ENCODE measurements around the gene PCNX2. TPM values are rescaled to one million over a fixed set of nuclear protein-coding genes. Genes with fewer than 3 reads are reported as not detected.
A peak's percentile ranks its signal among the peaks of the same experiment; 100 is the strongest.

PCNX2 gene
- total RNA-seq, 6 experiments from 2014 or later = 9.9 to 15.6 (median 13.5) TPM

DNA sequence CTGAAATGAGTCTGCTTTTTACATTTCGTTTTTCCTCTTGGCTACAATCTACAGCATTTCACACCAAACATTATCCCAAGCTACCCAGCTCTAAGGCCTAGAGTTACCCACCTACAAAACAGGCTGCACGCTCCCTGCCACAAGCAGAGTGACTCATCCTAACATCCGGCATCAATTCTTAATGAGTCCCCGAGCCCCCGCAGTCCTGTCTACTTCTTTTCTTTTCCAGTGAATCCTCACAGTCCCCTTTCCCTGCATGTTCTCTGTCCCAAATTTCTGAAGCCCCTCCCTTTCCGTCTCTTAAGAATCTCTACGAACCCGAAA is 650 bp downstream of the PCNX2 start:
- peaks cover 3% of the 10 kb centered on the region; the same call in 1 of the 2 replicates for H3K27me3 Mint-ChIP-seq (ENCODE audit: insufficient read depth)
- peak overlapping the region; percentile 90 for H3K4me3 Mint-ChIP-seq
- peaks cover 38% of the 10 kb centered on the region for H3K4me1 Mint-ChIP-seq (ENCODE audit: low read depth)
- H3K9me3 Mint-ChIP-seq = no peaks in the 10 kb centered on the region
- H3K27ac Mint-ChIP-seq = peak overlapping the region; percentile 80
- H3K36me3 Mint-ChIP-seq (ENCODE audit: low read depth) = no peaks in the 10 kb centered on the region
- DNase-seq = peak; percentile 51
- TF ChIP-seq, protein P1, sequence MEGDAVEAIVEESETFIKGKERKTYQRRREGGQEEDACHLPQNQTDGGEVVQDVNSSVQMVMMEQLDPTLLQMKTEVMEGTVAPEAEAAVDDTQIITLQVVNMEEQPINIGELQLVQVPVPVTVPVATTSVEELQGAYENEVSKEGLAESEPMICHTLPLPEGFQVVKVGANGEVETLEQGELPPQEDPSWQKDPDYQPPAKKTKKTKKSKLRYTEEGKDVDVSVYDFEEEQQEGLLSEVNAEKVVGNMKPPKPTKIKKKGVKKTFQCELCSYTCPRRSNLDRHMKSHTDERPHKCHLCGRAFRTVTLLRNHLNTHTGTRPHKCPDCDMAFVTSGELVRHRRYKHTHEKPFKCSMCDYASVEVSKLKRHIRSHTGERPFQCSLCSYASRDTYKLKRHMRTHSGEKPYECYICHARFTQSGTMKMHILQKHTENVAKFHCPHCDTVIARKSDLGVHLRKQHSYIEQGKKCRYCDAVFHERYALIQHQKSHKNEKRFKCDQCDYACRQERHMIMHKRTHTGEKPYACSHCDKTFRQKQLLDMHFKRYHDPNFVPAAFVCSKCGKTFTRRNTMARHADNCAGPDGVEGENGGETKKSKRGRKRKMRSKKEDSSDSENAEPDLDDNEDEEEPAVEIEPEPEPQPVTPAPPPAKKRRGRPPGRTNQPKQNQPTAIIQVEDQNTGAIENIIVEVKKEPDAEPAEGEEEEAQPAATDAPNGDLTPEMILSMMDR (IDR thresholded peaks at IDR 0.05) = no peak

DNA sequence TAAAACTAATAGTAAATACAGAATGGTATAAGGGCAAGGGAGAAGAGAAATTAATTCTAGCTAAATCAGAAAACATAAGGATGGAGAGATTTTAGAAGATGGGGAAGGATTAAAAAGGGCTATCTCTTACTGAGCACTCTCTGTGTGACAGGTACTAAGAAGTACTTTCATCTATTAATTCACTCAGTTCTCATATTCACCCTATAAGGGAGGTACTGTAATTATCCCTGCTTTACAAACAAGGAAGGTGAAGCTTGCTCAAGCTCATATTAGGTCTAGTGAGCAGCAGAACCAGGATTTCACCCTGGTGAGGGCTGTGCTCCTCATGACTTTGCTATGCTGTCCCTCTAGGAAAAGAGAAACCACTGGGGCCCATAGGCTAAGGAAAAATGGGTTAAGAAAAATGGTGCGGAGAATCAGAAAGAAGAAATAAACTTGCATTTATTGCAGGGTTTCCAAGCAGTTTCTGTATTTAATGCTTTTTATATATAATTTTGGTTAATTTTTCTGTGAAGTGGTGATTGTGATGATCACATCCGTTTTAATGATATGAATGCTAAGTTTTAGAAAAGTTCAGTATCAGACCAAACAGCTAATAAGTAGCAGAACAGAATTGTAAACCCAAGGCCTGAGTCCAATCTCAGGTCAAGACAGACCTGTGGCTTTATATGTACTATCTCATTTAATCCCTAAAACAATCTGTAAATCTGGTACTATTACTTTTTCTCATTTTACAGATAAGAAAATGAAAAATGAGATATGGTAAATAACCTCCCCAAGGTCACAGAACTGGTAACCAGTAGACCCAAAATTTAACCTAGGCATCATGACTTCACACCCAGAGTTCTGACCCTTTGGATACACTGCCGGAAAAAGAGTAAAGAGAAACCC is 1.7 kb downstream of the PCNX2 start:
- Mint-ChIP-seq H3K27me3 (ENCODE audit: insufficient read depth) (peaks cover 3% of the 10 kb centered on the region; the same call in 1 of the 2 replicates), H3K36me3 (ENCODE audit: low read depth) (no peaks in the 10 kb centered on the region), H3K27ac (peak overlapping the region; percentile 42), H3K4me1 (ENCODE audit: low read depth) (peaks cover 38% of the 10 kb centered on the region), H3K4me3 (peak overlapping the region; percentile 90), H3K9me3 (no peaks in the 10 kb centered on the region)
- no peak for DNase-seq
- TF ChIP-seq, protein P1 (IDR thresholded peaks at IDR 0.05) = no peak

DNA sequence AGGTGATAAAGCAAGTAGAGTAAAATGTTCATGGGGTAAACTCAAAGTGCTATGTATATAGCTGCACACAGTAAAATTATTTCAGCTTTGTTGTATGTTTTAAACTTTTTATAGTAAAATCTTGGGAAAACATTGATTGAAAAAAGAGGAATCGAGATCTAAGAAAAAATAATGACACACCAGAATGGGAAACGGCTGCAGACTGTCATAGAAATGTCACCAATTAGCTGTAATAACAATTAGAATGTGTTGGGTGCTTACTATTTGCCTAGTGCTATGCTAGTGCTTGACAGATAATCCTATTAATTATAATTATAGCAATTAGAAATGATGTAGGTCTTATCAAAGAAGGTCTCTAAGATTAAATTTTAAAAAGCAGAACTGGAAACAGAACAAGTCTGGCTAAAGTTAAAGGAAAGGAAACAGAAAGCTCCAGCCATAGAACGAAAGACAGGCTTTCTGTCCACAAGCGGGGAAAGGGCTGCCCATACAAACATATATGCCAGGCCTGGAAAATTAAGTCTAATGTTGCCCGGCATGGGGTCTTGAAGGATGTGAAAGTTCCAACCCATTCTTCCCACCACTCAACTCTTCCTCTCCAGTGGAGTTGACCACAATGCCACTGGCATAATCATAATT is 5.0 kb downstream of the PCNX2 start:
- DNase-seq = no peak
- no peaks in the 10 kb centered on the region for H3K9me3 Mint-ChIP-seq
- peaks cover 21% of the 10 kb centered on the region for H3K36me3 Mint-ChIP-seq (ENCODE audit: low read depth)
- no peak overlapping the region for H3K4me3 Mint-ChIP-seq
- H3K27ac Mint-ChIP-seq = no peak overlapping the region
- TF ChIP-seq, protein P1 (IDR thresholded peaks at IDR 0.05) = no peak
- no peaks in the 10 kb centered on the region; the same call in 1 of the 2 replicates for H3K27me3 Mint-ChIP-seq (ENCODE audit: insufficient read depth)
- H3K4me1 Mint-ChIP-seq (ENCODE audit: low read depth) = peaks cover 38% of the 10 kb centered on the region

DNA sequence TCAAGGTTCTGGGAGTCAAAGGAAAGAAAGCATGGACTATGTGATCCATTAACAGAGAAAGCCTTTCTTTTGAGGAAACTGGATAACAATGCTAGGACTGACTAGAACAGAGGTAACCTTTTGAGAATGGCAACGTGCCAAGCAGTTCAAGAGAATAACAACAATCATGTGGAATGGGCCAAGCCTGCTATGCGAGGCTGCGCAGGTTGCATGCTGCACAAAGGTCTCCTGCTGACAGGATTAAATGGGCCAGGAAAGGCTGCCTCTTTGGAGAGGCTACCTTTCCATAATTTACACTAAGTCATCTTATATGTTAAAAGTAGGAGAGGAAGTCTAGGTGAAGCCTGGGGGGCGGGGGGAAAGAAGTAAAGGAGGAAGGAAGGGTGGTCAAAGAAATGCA is 5.8 kb downstream of the PCNX2 start:
- Mint-ChIP-seq H3K27ac (no peak overlapping the region), H3K4me3 (no peak overlapping the region), H3K9me3 (no peaks in the 10 kb centered on the region), H3K27me3 (ENCODE audit: insufficient read depth) (no peaks in the 10 kb centered on the region; the same call in 1 of the 2 replicates), H3K4me1 (ENCODE audit: low read depth) (peaks cover 33% of the 10 kb centered on the region), H3K36me3 (ENCODE audit: low read depth) (peaks cover 23% of the 10 kb centered on the region)
- DNase-seq = no peak
- TF ChIP-seq, protein P1 (IDR thresholded peaks at IDR 0.05) = no peak

DNA sequence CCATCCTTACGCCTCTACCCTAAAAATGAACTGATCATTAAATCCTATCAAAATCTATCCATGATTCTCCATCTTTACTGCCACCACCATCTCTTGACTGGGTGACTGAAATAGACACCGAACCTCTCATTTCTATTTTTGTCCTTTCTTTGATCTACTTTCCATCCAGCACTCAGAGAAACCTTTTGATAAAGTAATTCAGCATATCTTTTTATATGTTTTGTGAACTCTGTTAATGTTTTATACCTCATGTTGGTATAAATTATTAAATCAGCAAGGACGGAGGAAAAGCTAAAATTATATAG is 13.0 kb downstream of the PCNX2 start:
- Mint-ChIP-seq H3K27ac (no peak overlapping the region), H3K36me3 (ENCODE audit: low read depth) (peaks cover 19% of the 10 kb centered on the region), H3K4me1 (ENCODE audit: low read depth) (peaks cover 11% of the 10 kb centered on the region), H3K4me3 (no peak overlapping the region), H3K27me3 (ENCODE audit: insufficient read depth) (peaks cover 3% of the 10 kb centered on the region), H3K9me3 (no peaks in the 10 kb centered on the region)
- TF ChIP-seq, protein P1 (IDR thresholded peaks at IDR 0.05) = no peak
- DNase-seq = no peak
